Memory B cell (primary cell): ENCODE measurements around the gene CCDC171.
"Not testable (repeated sequence)": the region's sequence is repeated elsewhere in the genome, so short reads cannot be mapped to it uniquely, and the experiment has no call there.

Source experiments
- ATAC-seq: fragments of 150-1000 bp; cut with Tn5 transposase; 2 replicates; pipeline ENCODE4 v1.10.0; 2021; ENCODE audit warnings: low read depth, mild to moderate bottlenecking, moderate library complexity
- DNase-seq, 2 donors: peaks; one replicate each; pipeline ENCODE4 v3.0.0; 2022; ENCODE audit warnings: low spot score in 2 of 2
- H3K27ac Mint-ChIP-seq: one replicate; pipeline ENCODE4 v1.8.0; 2022; ENCODE audit warnings: mild to moderate bottlenecking, moderate library complexity, mixed read lengths
- H3K27me3 Mint-ChIP-seq: one replicate; pipeline ENCODE4 v1.8.0; 2022; ENCODE audit warnings: mixed read lengths
- H3K36me3 Mint-ChIP-seq: one replicate; pipeline ENCODE4 v1.8.0; 2022; ENCODE audit warnings: mild to moderate bottlenecking, mixed read lengths
- H3K4me1 Mint-ChIP-seq: one replicate; pipeline ENCODE4 v1.8.0; 2022; ENCODE audit warnings: mixed read lengths
- H3K4me3 Mint-ChIP-seq: one replicate; pipeline ENCODE4 v1.8.0; 2022; ENCODE audit warnings: mild to moderate bottlenecking, moderate library complexity, mixed read lengths
- H3K9me3 Mint-ChIP-seq: one replicate; pipeline ENCODE4 v1.8.0; 2022; ENCODE audit warnings: mixed read lengths

CCDC171 gene

GRCh38 chr9:15529566-15530324 is 23.1 kb upstream of the CCDC171 start:
- Mint-ChIP-seq H3K9me3 (no peaks in the 10 kb centered on the region), H3K4me1 (no peaks in the 10 kb centered on the region), H3K36me3 (no peaks in the 10 kb centered on the region), H3K4me3 (no peak overlapping the region), H3K27ac (no peak overlapping the region), H3K27me3 (peaks cover 3% of the 10 kb centered on the region)
- ATAC-seq, result no peak
- DNase-seq, result no peak

GRCh38 chr9:15531380-15531779 is 21.5 kb upstream of the CCDC171 start:
- H3K9me3 Mint-ChIP-seq, result no peaks in the 10 kb centered on the region
- no peaks in the 10 kb centered on the region for H3K36me3 Mint-ChIP-seq
- ATAC-seq, result no peak
- no peak for DNase-seq
- no peaks in the 10 kb centered on the region for H3K4me1 Mint-ChIP-seq
- H3K27ac Mint-ChIP-seq, result no peak overlapping the region
- peaks cover 3% of the 10 kb centered on the region for H3K27me3 Mint-ChIP-seq
- no peak overlapping the region for H3K4me3 Mint-ChIP-seq

- Mint-ChIP-seq H3K27ac (no peak overlapping the region), H3K9me3 (no peaks in the 10 kb centered on the region), H3K4me3 (no peak overlapping the region), H3K27me3 (peaks cover 4% of the 10 kb centered on the region), H3K4me1 (no peaks in the 10 kb centered on the region), H3K36me3 (no peaks in the 10 kb centered on the region)
- ATAC-seq, result no peak
- DNase-seq, result no peak
These were observed 11.0 kb upstream of the CCDC171 start for GRCh38 chr9:15541872-15542271.

- DNase-seq (no peak), ATAC-seq (no peak)
- H3K4me1 Mint-ChIP-seq, result no peaks in the 10 kb centered on the region
- H3K4me3 Mint-ChIP-seq, result no peak overlapping the region
- no peaks in the 10 kb centered on the region for H3K9me3 Mint-ChIP-seq
- peaks cover 4% of the 10 kb centered on the region for H3K27me3 Mint-ChIP-seq
- no peaks in the 10 kb centered on the region for H3K36me3 Mint-ChIP-seq
- no peak overlapping the region for H3K27ac Mint-ChIP-seq
These were observed 10.2 kb upstream of the CCDC171 start for GRCh38 chr9:15542624-15543023.

- peaks cover 4% of the 10 kb centered on the region for H3K27me3 Mint-ChIP-seq
- no peaks in the 10 kb centered on the region for H3K36me3 Mint-ChIP-seq
- H3K4me1 Mint-ChIP-seq, result no peaks in the 10 kb centered on the region
- no peak overlapping the region for H3K4me3 Mint-ChIP-seq
- ATAC-seq (no peak), DNase-seq (no peak)
- no peak overlapping the region for H3K27ac Mint-ChIP-seq
- no peaks in the 10 kb centered on the region for H3K9me3 Mint-ChIP-seq
These were observed 9.6 kb upstream of the CCDC171 start for GRCh38 chr9:15543047-15543813.

GRCh38 chr9:15549611-15550010 is 3.2 kb upstream of the CCDC171 start:
- H3K36me3 Mint-ChIP-seq, result no peaks in the 10 kb centered on the region
- peaks cover 3% of the 10 kb centered on the region for H3K27me3 Mint-ChIP-seq
- peaks cover 4% of the 10 kb centered on the region for H3K4me1 Mint-ChIP-seq
- H3K9me3 Mint-ChIP-seq, result no peaks in the 10 kb centered on the region
- no peak overlapping the region for H3K27ac Mint-ChIP-seq
- H3K4me3 Mint-ChIP-seq, result no peak overlapping the region
- ATAC-seq (no peak), DNase-seq (no peak)

GRCh38 chr9:15553528-15553898 is 670 bp downstream of the CCDC171 start:
- DNase-seq (no peak), ATAC-seq (peak; percentile 6)
- H3K36me3 Mint-ChIP-seq, result no peaks in the 10 kb centered on the region
- H3K4me1 Mint-ChIP-seq, result peaks cover 4% of the 10 kb centered on the region
- H3K4me3 Mint-ChIP-seq, result peak overlapping the region; percentile 93
- no peak overlapping the region for H3K27ac Mint-ChIP-seq
- no peaks in the 10 kb centered on the region for H3K27me3 Mint-ChIP-seq
- H3K9me3 Mint-ChIP-seq, result no peaks in the 10 kb centered on the region

- Mint-ChIP-seq H3K4me1 (no peaks in the 10 kb centered on the region), H3K9me3 (no peaks in the 10 kb centered on the region), H3K27me3 (no peaks in the 10 kb centered on the region), H3K4me3 (no peak overlapping the region), H3K36me3 (peaks cover 3% of the 10 kb centered on the region), H3K27ac (no peak overlapping the region)
- ATAC-seq (no peak), DNase-seq (no peak)
These were observed 17.9 kb downstream of the CCDC171 start for GRCh38 chr9:15570769-15571168.

GRCh38 chr9:15572200-15572770 is 19.4 kb downstream of the CCDC171 start:
- DNase-seq (no peak), ATAC-seq (no peak)
- H3K4me3 Mint-ChIP-seq, result no peak overlapping the region
- H3K4me1 Mint-ChIP-seq, result no peaks in the 10 kb centered on the region
- H3K36me3 Mint-ChIP-seq, result peaks cover 3% of the 10 kb centered on the region
- H3K27me3 Mint-ChIP-seq, result no peaks in the 10 kb centered on the region
- H3K9me3 Mint-ChIP-seq, result no peaks in the 10 kb centered on the region
- H3K27ac Mint-ChIP-seq, result no peak overlapping the region

- no peaks in the 10 kb centered on the region for H3K9me3 Mint-ChIP-seq
- peaks cover 8% of the 10 kb centered on the region for H3K36me3 Mint-ChIP-seq
- no peaks in the 10 kb centered on the region for H3K4me1 Mint-ChIP-seq
- no peaks in the 10 kb centered on the region for H3K27me3 Mint-ChIP-seq
- H3K4me3 Mint-ChIP-seq, result no peak overlapping the region
- ATAC-seq, result no peak
- H3K27ac Mint-ChIP-seq, result no peak overlapping the region
- no peak for DNase-seq
These were observed 23.7 kb downstream of the CCDC171 start for GRCh38 chr9:15576350-15577050.

GRCh38 chr9:15578714-15579113 is 25.9 kb downstream of the CCDC171 start:
- Mint-ChIP-seq H3K4me3 (no peak overlapping the region), H3K36me3 (peaks cover 8% of the 10 kb centered on the region), H3K27ac (no peak overlapping the region), H3K9me3 (no peaks in the 10 kb centered on the region), H3K27me3 (no peaks in the 10 kb centered on the region), H3K4me1 (no peaks in the 10 kb centered on the region)
- DNase-seq (no peak), ATAC-seq (no peak)

GRCh38 chr9:15584379-15584778 is 31.5 kb downstream of the CCDC171 start:
- Mint-ChIP-seq H3K4me1 (no peaks in the 10 kb centered on the region), H3K4me3 (no peak overlapping the region), H3K27me3 (no peaks in the 10 kb centered on the region), H3K9me3 (no peaks in the 10 kb centered on the region), H3K27ac (no peak overlapping the region), H3K36me3 (peaks cover 5% of the 10 kb centered on the region)
- no peak for DNase-seq
- no peak for ATAC-seq

GRCh38 chr9:15592317-15592716 is 39.5 kb downstream of the CCDC171 start:
- Mint-ChIP-seq H3K9me3 (no peaks in the 10 kb centered on the region), H3K4me1 (no peaks in the 10 kb centered on the region), H3K27ac (no peak overlapping the region), H3K27me3 (no peaks in the 10 kb centered on the region), H3K4me3 (no peak overlapping the region), H3K36me3 (peaks cover 7% of the 10 kb centered on the region)
- ATAC-seq, result no peak
- DNase-seq, result no peak

GRCh38 chr9:15592940-15593339 is 40.1 kb downstream of the CCDC171 start:
- peaks cover 10% of the 10 kb centered on the region for H3K36me3 Mint-ChIP-seq
- not testable (repeated sequence) for H3K9me3 Mint-ChIP-seq, H3K27me3 Mint-ChIP-seq, H3K4me1 Mint-ChIP-seq, ATAC-seq, DNase-seq, H3K27ac Mint-ChIP-seq, H3K4me3 Mint-ChIP-seq
